ENCODE results near the gene SLC6A13.
"Not testable (repeated sequence)": the region's sequence is repeated elsewhere in the genome, so short reads cannot be mapped to it uniquely, and the experiment has no call there.

Gene SLC6A13

GRCh38 chr12:217029-217428, 45.6 kb downstream of the SLC6A13 start:
- not testable (repeated sequence) for DNase-seq (ENCODE audit: low read depth in 2 of 2, low spot score in 1 of 2)

GRCh38 chr12:215116-215515, 47.5 kb downstream of the SLC6A13 start:
- DNase-seq (ENCODE audit: low read depth in 2 of 2, low spot score in 1 of 2): no peak

- DNase-seq (ENCODE audit: low read depth in 2 of 2, low spot score in 1 of 2): no peak
Measured at GRCh38 chr12:214003-214741, 48.5 kb downstream of the SLC6A13 start, which contains the start of gene SLC6A12. TSS of gene SLC6A12 (minus strand) at chr12:214157. CDS start at chr12:209986, 4,171 bp downstream.

- no peak for DNase-seq (ENCODE audit: low read depth in 2 of 2, low spot score in 1 of 2)
Measured at GRCh38 chr12:213527-213932, 49.1 kb downstream of the SLC6A13 start.

- DNase-seq (ENCODE audit: low read depth in 2 of 2, low spot score in 1 of 2): no peak
Measured at GRCh38 chr12:212715-213526, 49.7 kb downstream of the SLC6A13 start.

GRCh38 chr12:212415-212714, 50.3 kb downstream of the SLC6A13 start:
- no peak for DNase-seq (ENCODE audit: low read depth in 2 of 2, low spot score in 1 of 2)

- no peak for DNase-seq (ENCODE audit: low read depth in 2 of 2, low spot score in 1 of 2)
Measured at GRCh38 chr12:211639-212414, 50.8 kb downstream of the SLC6A13 start.

GRCh38 chr12:211142-211465, 51.5 kb downstream of the SLC6A13 start:
- DNase-seq (ENCODE audit: low read depth in 2 of 2, low spot score in 1 of 2): no peak

- DNase-seq (ENCODE audit: low read depth in 2 of 2, low spot score in 1 of 2): no peak
Measured at GRCh38 chr12:210277-211141, 52.1 kb downstream of the SLC6A13 start.

GRCh38 chr12:209851-210250, 52.8 kb downstream of the SLC6A13 start:
- no peak for DNase-seq (ENCODE audit: low read depth in 2 of 2, low spot score in 1 of 2)

- DNase-seq (ENCODE audit: low read depth in 2 of 2, low spot score in 1 of 2): no peak
Measured at GRCh38 chr12:209246-209645, 53.4 kb downstream of the SLC6A13 start.

- DNase-seq (ENCODE audit: low read depth in 2 of 2, low spot score in 1 of 2): no peak
Measured at GRCh38 chr12:208813-209212, 53.8 kb downstream of the SLC6A13 start.

- no peak for DNase-seq (ENCODE audit: low read depth in 2 of 2, low spot score in 1 of 2)
Measured at GRCh38 chr12:207804-208203, 54.8 kb downstream of the SLC6A13 start.

- no peak for DNase-seq (ENCODE audit: low read depth in 2 of 2, low spot score in 1 of 2)
Measured at GRCh38 chr12:206746-207440, 55.7 kb downstream of the SLC6A13 start.

- DNase-seq (ENCODE audit: low read depth in 2 of 2, low spot score in 1 of 2): no peak
Measured at GRCh38 chr12:205026-205425, 57.6 kb downstream of the SLC6A13 start.

GRCh38 chr12:204261-204678, 58.4 kb downstream of the SLC6A13 start:
- DNase-seq (ENCODE audit: low read depth in 2 of 2, low spot score in 1 of 2): no peak

- no peak for DNase-seq (ENCODE audit: low read depth in 2 of 2, low spot score in 1 of 2)
Measured at GRCh38 chr12:203462-204260, 59.0 kb downstream of the SLC6A13 start.

GRCh38 chr12:203074-203461, 59.6 kb downstream of the SLC6A13 start:
- no peak for DNase-seq (ENCODE audit: low read depth in 2 of 2, low spot score in 1 of 2)

GRCh38 chr12:202081-202731, 60.4 kb downstream of the SLC6A13 start:
- no peak for DNase-seq (ENCODE audit: low read depth in 2 of 2, low spot score in 1 of 2)
